ENCODE results near the gene MIEF1.

- TF ChIP-seq EP300 (IDR thresholded peaks at IDR 0.05; ENCODE audit: borderline replicate concordance) (no peak), RAD21 (IDR thresholded peaks at IDR 0.05; ENCODE audit: low read depth) (peak; percentile 68), REST (IDR thresholded peaks at IDR 0.05; ENCODE audit: low read depth) (no peak), CREB1 (IDR thresholded peaks at IDR 0.05; ENCODE audit: low read depth) (no peak), YY1 (IDR thresholded peaks at IDR 0.05; ENCODE audit: low read depth) (no peak), USF1 (IDR thresholded peaks at IDR 0.05) (no peak), NFIC (IDR thresholded peaks at IDR 0.05) (no peak), TEAD4 (IDR thresholded peaks at IDR 0.05) (no peak), MAX (IDR thresholded peaks at IDR 0.05) (no peak), TCF12 (IDR thresholded peaks at IDR 0.05; ENCODE audit: low read depth) (no peak), ZBTB7A (IDR thresholded peaks at IDR 0.05; ENCODE audit: low read depth) (no peak), CEBPB (IDR thresholded peaks at IDR 0.05) (no peak)
Observed at GRCh38 chr22:39543095-39543494, 41.0 kb downstream of the MIEF1 start.

Measured in Ishikawa (cell line).